PC-9 (cell line): ENCODE measurements around the gene MED29. TPM values are rescaled to one million over a fixed set of nuclear protein-coding genes. Genes with fewer than 3 reads are reported as not detected.

Source experiments
- BruUV-seq: library from RNA; stranded (reverse); fragments of 400-500 nt; replicated peaks from 2 replicates; lab custom pipeline; 2021; lab: Mats Ljungman, UMichigan
- CTCF ChIA-PET: fragments of 300-600 bp; sonication (Branson Sonifier 250); formaldehyde crosslinking; loops from one replicate; lab custom pipeline; 2022; ENCODE audit warnings: antibody characterized with exemption; lab: Charles Lee
- POLR2A ChIA-PET: fragments of 300-600 bp; sonication (Branson Sonifier 250); formaldehyde crosslinking; loops from one replicate; lab custom pipeline; 2022; ENCODE audit warnings: antibody characterized with exemption; ENCODE audit not compliant: unreplicated experiment; lab: Charles Lee
- DNase-seq, 2 experiments: peaks; one replicate each; pipeline versions ENCODE4 v3.0.0 to v3.0.0-alpha.2; 2015 to 2022; ENCODE audit warnings: mixed read lengths in 1 of 2
- H2AFZ ChIP-seq: fragments of 200-600 bp; sonication (generic); 2 replicates; pipeline ENCODE4 v1.8.1; 2017; ENCODE audit warnings: antibody characterized with exemption
- H3F3A ChIP-seq: fragments of 200-600 bp; sonication (generic); 2 replicates; pipeline ENCODE4 v1.8.1; 2017; ENCODE audit warnings: antibody characterized with exemption, mild to moderate bottlenecking, low read depth; ENCODE audit not compliant: insufficient read depth
- H3K27ac ChIP-seq: fragments of 200-600 bp; sonication (generic); 2 replicates; pipeline ENCODE4 v1.6.1; 2016; ENCODE audit warnings: mixed run types
- H3K27me3 ChIP-seq: fragments of 200-600 bp; sonication (generic); 2 replicates; pipeline ENCODE4 v1.6.1; 2016; ENCODE audit warnings: low read depth, mixed run types; ENCODE audit not compliant: insufficient read depth
- H3K36me3 ChIP-seq: fragments of 200-600 bp; sonication (generic); 2 replicates; pipeline ENCODE4 v1.6.1; 2016; ENCODE audit warnings: low read depth, mixed run types
- H3K4me1 ChIP-seq: fragments of 200-600 bp; sonication (generic); replicated peaks from 2 replicates; pipeline ENCODE4 v1.6.1; 2016; ENCODE audit warnings: mixed run types; ENCODE audit not compliant: insufficient read depth
- H3K4me2 ChIP-seq: fragments of 200-600 bp; sonication (generic); 2 replicates; pipeline ENCODE4 v1.6.1; 2017; ENCODE audit warnings: mixed run types
- H3K4me3 ChIP-seq: fragments of 200-600 bp; sonication (generic); 2 replicates; pipeline ENCODE4 v1.6.1; 2016; ENCODE audit warnings: mixed run types
- H3K79me2 ChIP-seq: fragments of 200-600 bp; sonication (generic); 2 replicates; pipeline ENCODE4 v1.6.1; 2017; ENCODE audit warnings: low read depth, mixed run types
- H3K9me2 ChIP-seq: fragments of 200-600 bp; sonication (generic); 2 replicates; pipeline ENCODE4 v1.8.1; 2017; ENCODE audit warnings: mild to moderate bottlenecking; ENCODE audit not compliant: insufficient read depth
- H3K9me3 ChIP-seq: fragments of 200-600 bp; sonication (generic); 2 replicates; pipeline ENCODE4 v1.8.1; 2016; ENCODE audit warnings: low read depth; ENCODE audit not compliant: insufficient read depth
- H4K20me1 ChIP-seq: fragments of 200-600 bp; sonication (generic); 2 replicates; pipeline ENCODE4 v1.8.1; 2017; ENCODE audit not compliant: insufficient read depth
- EZH2 ChIP-seq: fragments of 200-600 bp; sonication (generic); IDR thresholded peaks from 2 replicates; pipeline ENCODE4 v1.8.0; 2017; ENCODE audit warnings: antibody characterized with exemption, low read depth
- intact Hi-C: fragments of 100-400 bp; cut with micrococcal nuclease; formaldehyde crosslinking; loops from one replicate; pipeline ENCODE4 v1.10.0; 2022; ENCODE audit not compliant: unreplicated experiment
- total RNA-seq: library from RNA; stranded (reverse); gene quantifications from 2 replicates; pipeline ENCODE4 v1.2.3, GENCODE V29; 2021
- TF ChIP-seq, protein P1 (sequence below): fragments of 200-600 bp; sonication (generic); conservative IDR thresholded peaks from 2 replicates; pipeline ENCODE4 v1.6.1; 2017; ENCODE audit warnings: mixed run types, antibody characterized with exemption, mild to moderate bottlenecking, moderate library complexity

The MED29 gene
- total RNA-seq, 1 experiment from 2014 or later: 30.9 TPM

GRCh38 chr19:39409208-39410016 lies 18.2 kb downstream of the MED29 start:
- Histone ChIP-seq H3K27me3 (no peaks in the 10 kb centered on the region), H3F3A (peaks cover 61% of the 10 kb centered on the region), H3K36me3 (peaks cover 11% of the 10 kb centered on the region; the same call in 1 of the 2 replicates), H3K9me2 (no peaks in the 10 kb centered on the region), H2AFZ (peak overlapping the region; percentile 20; the same call in 1 of the 2 replicates), H3K79me2 (peaks cover 27% of the 10 kb centered on the region), H3K27ac (peak overlapping the region; percentile 93), H3K9me3 (no peaks in the 10 kb centered on the region), H4K20me1 (peaks cover 14% of the 10 kb centered on the region), H3K4me1 (peaks cover 49% of the 10 kb centered on the region), H3K4me2 (peak overlapping the region; percentile 99), H3K4me3 (peak overlapping the region; percentile 99)
- CTCF ChIA-PET: interaction anchor here (0.6 to 1.0 kb wide), 2 partner anchors 11 to 67 kb away, joined by 4 to 6 read pairs; partner anchors contain the start of gene SAMD4B
- DNase-seq: peak; percentile 93 to 97
- intact Hi-C loops: loop anchor here (2.0 to 5.0 kb wide), 4 partner anchors 197 to 447 kb away; partner anchors contain the start of gene FBXO27
- TF ChIP-seq EZH2: no peak
- TF ChIP-seq, protein P1, sequence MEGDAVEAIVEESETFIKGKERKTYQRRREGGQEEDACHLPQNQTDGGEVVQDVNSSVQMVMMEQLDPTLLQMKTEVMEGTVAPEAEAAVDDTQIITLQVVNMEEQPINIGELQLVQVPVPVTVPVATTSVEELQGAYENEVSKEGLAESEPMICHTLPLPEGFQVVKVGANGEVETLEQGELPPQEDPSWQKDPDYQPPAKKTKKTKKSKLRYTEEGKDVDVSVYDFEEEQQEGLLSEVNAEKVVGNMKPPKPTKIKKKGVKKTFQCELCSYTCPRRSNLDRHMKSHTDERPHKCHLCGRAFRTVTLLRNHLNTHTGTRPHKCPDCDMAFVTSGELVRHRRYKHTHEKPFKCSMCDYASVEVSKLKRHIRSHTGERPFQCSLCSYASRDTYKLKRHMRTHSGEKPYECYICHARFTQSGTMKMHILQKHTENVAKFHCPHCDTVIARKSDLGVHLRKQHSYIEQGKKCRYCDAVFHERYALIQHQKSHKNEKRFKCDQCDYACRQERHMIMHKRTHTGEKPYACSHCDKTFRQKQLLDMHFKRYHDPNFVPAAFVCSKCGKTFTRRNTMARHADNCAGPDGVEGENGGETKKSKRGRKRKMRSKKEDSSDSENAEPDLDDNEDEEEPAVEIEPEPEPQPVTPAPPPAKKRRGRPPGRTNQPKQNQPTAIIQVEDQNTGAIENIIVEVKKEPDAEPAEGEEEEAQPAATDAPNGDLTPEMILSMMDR: no peak
- POLR2A ChIA-PET: interaction anchor here (0.6 to 1.0 kb wide), 3 partner anchors 8 to 16 kb away, joined by 4 to 18 read pairs (median 5); no protein-coding TSS in a partner anchor
- no TSS peak for BruUV-seq

- H3K9me3 ChIP-seq: no peaks in the 10 kb centered on the region
- TF ChIP-seq, protein P1: no peak
- TF ChIP-seq EZH2: no peak
- no peaks in the 10 kb centered on the region for H3K9me2 ChIP-seq
- BruUV-seq: no TSS peak
- H3K27me3 ChIP-seq: no peaks in the 10 kb centered on the region
- H3K27ac ChIP-seq: peak overlapping the region; percentile 93
- intact Hi-C loops: loop anchor here (2.0 to 5.0 kb wide), 4 partner anchors 197 to 448 kb away; partner anchors contain the start of gene FBXO27
- peaks cover 14% of the 10 kb centered on the region for H4K20me1 ChIP-seq
- H3K79me2 ChIP-seq: peaks cover 27% of the 10 kb centered on the region
- peak overlapping the region; percentile 99 for H3K4me2 ChIP-seq
- H2AFZ ChIP-seq: peak overlapping the region; percentile 20; the same call in 1 of the 2 replicates
- peak; percentile 15 to 46 for DNase-seq
- H3K36me3 ChIP-seq: peaks cover 11% of the 10 kb centered on the region; the same call in 1 of the 2 replicates
- H3K4me1 ChIP-seq: peaks cover 41% of the 10 kb centered on the region
- H3K4me3 ChIP-seq: peak overlapping the region; percentile 99
- peaks cover 57% of the 10 kb centered on the region; the same call in 1 of the 2 replicates for H3F3A ChIP-seq
- POLR2A ChIA-PET: interaction anchor here (1.0 kb wide), 1 partner anchor 12 kb away, joined by 4 read pairs; no protein-coding TSS in a partner anchor
- CTCF ChIA-PET: no interaction called here
These were observed 19.0 kb downstream of the MED29 start for GRCh38 chr19:39410017-39410830.

DNA sequence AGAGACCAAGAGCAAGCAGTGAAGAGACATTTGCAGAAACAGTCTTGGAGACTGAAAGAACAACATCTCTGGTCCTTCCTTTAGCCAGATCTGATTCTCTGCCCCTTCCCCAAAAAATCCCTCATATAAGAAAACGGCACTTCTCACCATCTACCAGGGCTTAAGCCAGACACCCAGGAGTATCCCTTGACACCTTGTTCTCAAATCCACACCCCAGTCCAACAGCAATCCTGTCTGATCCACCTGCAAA lies 19.6 kb downstream of the MED29 start:
- H3K4me1 ChIP-seq: peaks cover 36% of the 10 kb centered on the region
- DNase-seq: no peak
- peak overlapping the region; percentile 93 for H3K27ac ChIP-seq
- H3K36me3 ChIP-seq: peaks cover 11% of the 10 kb centered on the region; the same call in 1 of the 2 replicates
- no peaks in the 10 kb centered on the region for H3K9me3 ChIP-seq
- CTCF ChIA-PET: interaction anchor here (1.4 kb wide), 1 partner anchor 13 kb away, joined by 8 read pairs; no protein-coding TSS in a partner anchor
- intact Hi-C loops: loop anchor here (2.0 to 5.0 kb wide), 4 partner anchors 198 to 448 kb away; partner anchors contain the start of gene FBXO27
- BruUV-seq: no TSS peak
- no peaks in the 10 kb centered on the region for H3K27me3 ChIP-seq
- no peaks in the 10 kb centered on the region for H3K9me2 ChIP-seq
- H3K4me2 ChIP-seq: peak overlapping the region; percentile 99
- H3K79me2 ChIP-seq: peaks cover 27% of the 10 kb centered on the region
- H3F3A ChIP-seq: peaks cover 53% of the 10 kb centered on the region; the same call in 1 of the 2 replicates
- TF ChIP-seq, protein P1: no peak
- no peak for TF ChIP-seq EZH2
- peaks cover 14% of the 10 kb centered on the region for H4K20me1 ChIP-seq
- POLR2A ChIA-PET: interaction anchor here (1.3 kb wide), 1 partner anchor 12 kb away, joined by 7 read pairs; no protein-coding TSS in a partner anchor
- peak overlapping the region; percentile 99 for H3K4me3 ChIP-seq
- no peak overlapping the region for H2AFZ ChIP-seq
